ENCODE measurements around the gene PSMD12.

PSMD12 gene

GRCh38 chr17:67386965-67387551, 20.7 kb upstream of the PSMD12 start:
- peak; percentile 48 for DNase-seq (ENCODE audit: low spot score)

- DNase-seq (ENCODE audit: low spot score), result no peak
These were observed 19.0 kb upstream of the PSMD12 start for GRCh38 chr17:67385122-67385988.

GRCh38 chr17:67381929-67382257, 15.5 kb upstream of the PSMD12 start:
- DNase-seq (ENCODE audit: low spot score), result no peak

GRCh38 chr17:67379251-67379630, 12.9 kb upstream of the PSMD12 start:
- DNase-seq (ENCODE audit: low spot score), result peak; percentile 12

- DNase-seq (ENCODE audit: low spot score), result peak; percentile 67
These were observed 12.3 kb upstream of the PSMD12 start for GRCh38 chr17:67378454-67379250.

- peak; percentile 35 for DNase-seq (ENCODE audit: low spot score)
These were observed 11.4 kb upstream of the PSMD12 start for GRCh38 chr17:67377488-67378453.

GRCh38 chr17:67376737-67377487, 10.5 kb upstream of the PSMD12 start, which contains the start of gene PITPNC1:
PITPNC1 (plus strand) TSS chr17:67377281.
- DNase-seq (ENCODE audit: low spot score), result peak; percentile 92

- DNase-seq (ENCODE audit: low spot score), result no peak
These were observed 10.0 kb upstream of the PSMD12 start for GRCh38 chr17:67376415-67376736.

GRCh38 chr17:67375716-67376115, 9.3 kb upstream of the PSMD12 start:
- no peak for DNase-seq (ENCODE audit: low spot score)

GRCh38 chr17:67375054-67375427, 8.7 kb upstream of the PSMD12 start:
- DNase-seq (ENCODE audit: low spot score), result no peak

GRCh38 chr17:67374329-67375053, 8.1 kb upstream of the PSMD12 start:
- peak; percentile 95 for DNase-seq (ENCODE audit: low spot score)

GRCh38 chr17:67372751-67373150, 6.4 kb upstream of the PSMD12 start:
- DNase-seq (ENCODE audit: low spot score), result no peak

GRCh38 chr17:67369676-67370075, 3.3 kb upstream of the PSMD12 start:
- no peak for DNase-seq (ENCODE audit: low spot score)

- DNase-seq (ENCODE audit: low spot score), result no peak
These were observed 612 bp downstream of the PSMD12 start for GRCh38 chr17:67365738-67366192.

- DNase-seq (ENCODE audit: low spot score), result no peak
These were observed 1.3 kb downstream of the PSMD12 start for GRCh38 chr17:67364847-67365737.

GRCh38 chr17:67362173-67362572, 4.2 kb downstream of the PSMD12 start:
- DNase-seq (ENCODE audit: low spot score), result no peak

GRCh38 chr17:67360880-67361279, 5.5 kb downstream of the PSMD12 start:
- DNase-seq (ENCODE audit: low spot score), result no peak

- DNase-seq (ENCODE audit: low spot score), result no peak
These were observed 6.2 kb downstream of the PSMD12 start for GRCh38 chr17:67359960-67360791.
